ENCODE results near the gene FHIT.

The FHIT gene

DNA sequence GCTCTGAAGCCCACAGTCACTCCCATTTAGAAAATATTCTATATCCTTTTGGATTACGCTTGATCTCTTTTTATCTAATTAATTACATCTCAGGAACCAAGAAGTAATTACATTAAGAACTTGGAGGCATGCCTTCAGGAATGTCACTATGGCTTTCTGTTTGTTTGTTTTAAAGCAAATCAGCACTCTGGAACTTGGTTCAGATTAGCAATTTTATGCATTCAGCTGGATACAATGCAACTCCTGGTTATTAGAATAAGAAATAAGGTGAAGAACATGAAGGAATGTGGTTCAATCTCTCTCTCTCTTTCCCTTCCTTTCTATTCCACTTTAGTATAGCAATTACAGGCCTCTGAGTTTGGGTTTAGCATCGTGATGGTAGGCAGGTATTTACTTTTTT, 235.8 kb downstream of the FHIT start:
- TF ChIP-seq, protein P1, sequence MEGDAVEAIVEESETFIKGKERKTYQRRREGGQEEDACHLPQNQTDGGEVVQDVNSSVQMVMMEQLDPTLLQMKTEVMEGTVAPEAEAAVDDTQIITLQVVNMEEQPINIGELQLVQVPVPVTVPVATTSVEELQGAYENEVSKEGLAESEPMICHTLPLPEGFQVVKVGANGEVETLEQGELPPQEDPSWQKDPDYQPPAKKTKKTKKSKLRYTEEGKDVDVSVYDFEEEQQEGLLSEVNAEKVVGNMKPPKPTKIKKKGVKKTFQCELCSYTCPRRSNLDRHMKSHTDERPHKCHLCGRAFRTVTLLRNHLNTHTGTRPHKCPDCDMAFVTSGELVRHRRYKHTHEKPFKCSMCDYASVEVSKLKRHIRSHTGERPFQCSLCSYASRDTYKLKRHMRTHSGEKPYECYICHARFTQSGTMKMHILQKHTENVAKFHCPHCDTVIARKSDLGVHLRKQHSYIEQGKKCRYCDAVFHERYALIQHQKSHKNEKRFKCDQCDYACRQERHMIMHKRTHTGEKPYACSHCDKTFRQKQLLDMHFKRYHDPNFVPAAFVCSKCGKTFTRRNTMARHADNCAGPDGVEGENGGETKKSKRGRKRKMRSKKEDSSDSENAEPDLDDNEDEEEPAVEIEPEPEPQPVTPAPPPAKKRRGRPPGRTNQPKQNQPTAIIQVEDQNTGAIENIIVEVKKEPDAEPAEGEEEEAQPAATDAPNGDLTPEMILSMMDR (IDR thresholded peaks at IDR 0.05; ENCODE audit: control insufficient read depth, insufficient read depth, low read depth, low read length, missing control alignments): no peak
- no peak overlapping the region for H3K4me3 ChIP-seq (ENCODE audit: control insufficient read depth, low read depth, low read length)
- DNase-seq (ENCODE audit: low read depth): no peak

- TF ChIP-seq, protein P1 (IDR thresholded peaks at IDR 0.05; ENCODE audit: control insufficient read depth, insufficient read depth, low read depth, low read length, missing control alignments): no peak
- H3K4me3 ChIP-seq (ENCODE audit: control insufficient read depth, low read depth, low read length): no peak overlapping the region
- no peak for DNase-seq (ENCODE audit: low read depth)
Observed at GRCh38 chr3:61008998-61009380, 242.3 kb downstream of the FHIT start.

DNA sequence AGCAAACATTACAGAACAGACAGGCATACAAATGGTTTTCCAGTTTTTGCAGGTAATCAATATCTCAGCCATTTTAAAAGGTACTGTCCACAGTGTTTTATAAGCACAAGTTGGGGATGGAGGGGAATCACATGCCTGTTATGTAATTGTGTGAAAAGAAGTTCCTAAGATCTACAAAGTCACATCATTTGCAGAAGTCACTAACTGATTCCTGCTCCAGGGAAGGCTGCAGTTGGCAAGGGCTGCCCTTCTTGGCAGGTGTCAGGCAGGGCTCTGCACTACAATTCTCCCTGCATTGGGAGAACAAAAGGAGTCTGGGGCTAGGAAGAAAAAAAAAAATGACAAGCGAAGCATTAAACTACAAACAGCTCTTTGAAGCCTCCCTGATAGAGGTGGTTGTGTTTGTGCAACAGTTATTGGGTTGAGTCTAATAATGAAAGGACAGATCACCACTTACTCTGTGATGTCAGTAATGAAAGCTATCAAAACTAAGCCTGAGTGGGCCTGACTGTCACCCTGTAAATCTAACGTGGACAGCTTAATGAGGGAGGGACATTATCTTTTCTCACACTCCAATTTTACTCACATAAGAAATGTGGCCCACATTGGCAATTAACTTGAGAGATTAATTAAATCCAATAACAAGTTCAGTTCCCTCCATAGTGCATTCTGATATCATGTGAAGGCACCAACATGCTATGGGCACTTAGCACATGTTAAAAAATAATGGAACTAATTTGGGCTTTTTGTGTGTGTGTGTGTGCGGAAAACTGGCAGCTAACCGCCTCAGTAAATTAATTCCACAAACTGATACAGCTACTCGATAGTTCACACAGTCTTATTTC, 242.9 kb downstream of the FHIT start:
- H3K4me3 ChIP-seq (ENCODE audit: control insufficient read depth, low read depth, low read length): no peak overlapping the region
- TF ChIP-seq, protein P1 (IDR thresholded peaks at IDR 0.05; ENCODE audit: control insufficient read depth, insufficient read depth, low read depth, low read length, missing control alignments): no peak
- DNase-seq (ENCODE audit: low read depth): no peak

DNA sequence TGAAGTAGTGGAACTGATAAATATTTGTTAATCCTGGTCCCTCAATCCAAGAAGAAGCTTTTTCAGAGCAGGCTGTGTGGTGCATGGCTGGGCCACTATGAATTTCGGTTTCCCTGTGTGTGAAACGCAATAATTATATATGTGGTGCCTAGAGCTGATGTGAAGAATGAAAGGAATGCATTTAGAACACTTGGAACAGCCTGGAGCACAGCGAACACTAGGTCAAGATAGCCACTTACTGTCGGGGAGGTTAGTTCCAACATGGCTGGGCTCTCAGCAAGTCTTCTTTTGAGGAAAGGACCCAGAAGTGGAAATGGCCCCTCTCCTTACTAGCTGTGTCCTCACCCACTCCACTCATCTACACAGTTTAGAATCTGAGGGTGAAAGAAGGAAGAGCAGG, 245.7 kb downstream of the FHIT start:
- TF ChIP-seq, protein P1 (IDR thresholded peaks at IDR 0.05; ENCODE audit: control insufficient read depth, insufficient read depth, low read depth, low read length, missing control alignments): no peak
- H3K4me3 ChIP-seq (ENCODE audit: control insufficient read depth, low read depth, low read length): no peak overlapping the region
- no peak for DNase-seq (ENCODE audit: low read depth)

DNA sequence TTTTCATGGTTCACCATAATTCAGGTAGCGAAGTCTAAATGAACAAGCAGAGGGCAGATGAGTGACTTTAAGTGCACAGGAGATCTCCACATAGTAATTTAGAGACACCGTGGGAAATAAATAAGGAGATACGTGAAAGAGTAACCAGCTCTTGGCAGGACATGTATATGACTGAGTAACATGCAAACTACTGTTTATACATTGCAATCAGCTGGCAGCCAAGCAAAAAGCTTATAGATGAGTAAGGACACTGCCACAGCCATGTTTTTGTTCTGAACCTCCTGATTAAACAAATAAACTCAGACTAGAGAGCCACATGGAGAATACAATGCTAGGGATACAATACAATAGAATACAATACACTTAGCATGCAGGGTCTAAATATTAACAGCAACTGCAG, 252.4 kb downstream of the FHIT start:
- no peak overlapping the region for H3K4me3 ChIP-seq (ENCODE audit: control insufficient read depth, low read depth, low read length)
- TF ChIP-seq, protein P1 (IDR thresholded peaks at IDR 0.05; ENCODE audit: control insufficient read depth, insufficient read depth, low read depth, low read length, missing control alignments): no peak
- DNase-seq (ENCODE audit: low read depth): no peak

- no peak overlapping the region for H3K4me3 ChIP-seq (ENCODE audit: control insufficient read depth, low read depth, low read length)
- DNase-seq (ENCODE audit: low read depth): no peak
- TF ChIP-seq, protein P1 (IDR thresholded peaks at IDR 0.05; ENCODE audit: control insufficient read depth, insufficient read depth, low read depth, low read length, missing control alignments): no peak
Observed at GRCh38 chr3:60992395-60992794, 258.9 kb downstream of the FHIT start.

Data from AG09309 (cell line).